Measurements from ENCODE around the gene POFUT2. TPM values are rescaled to one million over a fixed set of nuclear protein-coding genes. Genes with fewer than 3 reads are reported as not detected.

The POFUT2 gene
- total RNA-seq, 4 donors from 2014 or later, result 7.9 to 11.4 (median 9.4) TPM

DNA sequence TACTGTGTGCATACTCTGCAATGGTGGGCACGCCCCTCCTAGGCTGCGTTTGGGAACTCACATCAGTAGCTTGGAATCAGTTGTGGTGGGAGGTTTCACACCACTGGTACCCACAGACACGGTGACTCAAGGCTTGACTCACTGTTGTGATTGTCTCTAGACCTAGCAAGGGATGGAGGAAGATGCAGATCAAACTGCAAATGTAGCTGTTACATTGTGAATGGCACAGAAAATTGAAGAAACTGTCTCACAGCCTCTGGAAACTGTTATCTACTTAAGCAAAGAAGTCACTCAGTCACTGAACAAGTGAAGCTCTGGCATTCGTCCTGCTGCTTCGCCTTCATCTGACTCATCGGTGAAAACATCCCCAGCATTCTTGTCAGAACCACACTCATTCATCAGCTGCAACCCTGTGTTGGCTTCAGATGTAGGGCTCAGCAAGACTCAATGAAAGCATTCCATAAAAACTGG, 59.5 kb downstream of the POFUT2 start:
- H3K36me3 ChIP-seq, result peaks cover 0 to 6% (median 0%) of the 10 kb centered on the region in 3 donors
- H3K4me3 ChIP-seq, result no peak overlapping the region
- intact Hi-C loops (cut with DNase I), result no loop called here
- no peak for DNase-seq
- H3K27ac ChIP-seq, result no peak overlapping the region
- TF ChIP-seq, protein P1, sequence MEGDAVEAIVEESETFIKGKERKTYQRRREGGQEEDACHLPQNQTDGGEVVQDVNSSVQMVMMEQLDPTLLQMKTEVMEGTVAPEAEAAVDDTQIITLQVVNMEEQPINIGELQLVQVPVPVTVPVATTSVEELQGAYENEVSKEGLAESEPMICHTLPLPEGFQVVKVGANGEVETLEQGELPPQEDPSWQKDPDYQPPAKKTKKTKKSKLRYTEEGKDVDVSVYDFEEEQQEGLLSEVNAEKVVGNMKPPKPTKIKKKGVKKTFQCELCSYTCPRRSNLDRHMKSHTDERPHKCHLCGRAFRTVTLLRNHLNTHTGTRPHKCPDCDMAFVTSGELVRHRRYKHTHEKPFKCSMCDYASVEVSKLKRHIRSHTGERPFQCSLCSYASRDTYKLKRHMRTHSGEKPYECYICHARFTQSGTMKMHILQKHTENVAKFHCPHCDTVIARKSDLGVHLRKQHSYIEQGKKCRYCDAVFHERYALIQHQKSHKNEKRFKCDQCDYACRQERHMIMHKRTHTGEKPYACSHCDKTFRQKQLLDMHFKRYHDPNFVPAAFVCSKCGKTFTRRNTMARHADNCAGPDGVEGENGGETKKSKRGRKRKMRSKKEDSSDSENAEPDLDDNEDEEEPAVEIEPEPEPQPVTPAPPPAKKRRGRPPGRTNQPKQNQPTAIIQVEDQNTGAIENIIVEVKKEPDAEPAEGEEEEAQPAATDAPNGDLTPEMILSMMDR (IDR thresholded peaks at IDR 0.05), result no peak
- TF ChIP-seq POLR2A (IDR thresholded peaks at IDR 0.05), result no peak
- 15 to 17% methylated on average over 6 of the region's 6 CpGs for WGBS, 2 donors
- no peaks in the 10 kb centered on the region for H3K9me3 ChIP-seq
- peaks cover 0 to 17% (median 7%) of the 10 kb centered on the region in 3 donors for H3K4me1 ChIP-seq
- peaks cover 0 to 17% (median 0%) of the 10 kb centered on the region in 4 donors for H3K27me3 ChIP-seq

DNA sequence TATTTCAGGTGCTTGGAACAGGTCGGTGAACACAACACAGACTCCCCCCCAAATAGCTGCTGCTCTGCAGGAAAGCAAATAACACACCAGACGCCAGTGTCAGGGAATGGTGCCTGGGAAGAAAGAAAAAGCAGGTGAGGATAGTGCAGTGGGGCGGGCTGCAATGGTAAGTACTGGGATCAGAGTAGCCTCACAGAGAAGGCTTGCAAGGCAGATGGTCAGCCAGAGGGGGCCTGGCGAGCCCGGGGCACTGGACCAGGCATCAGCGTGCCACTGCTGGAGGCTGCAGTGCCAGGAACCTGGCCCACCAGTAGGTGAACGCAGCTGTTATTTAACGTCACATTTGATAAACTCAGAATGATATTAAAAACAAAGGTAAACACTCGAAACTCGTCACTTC, 60.0 kb downstream of the POFUT2 start:
- 77 to 79% methylated on average over 10 of the region's 10 CpGs for WGBS, 2 donors
- Histone ChIP-seq H3K4me3 (no peak overlapping the region), H3K27me3 (peaks cover 0 to 15% (median 0%) of the 10 kb centered on the region in 4 donors), H3K9me3 (no peaks in the 10 kb centered on the region), H3K27ac (no peak overlapping the region), H3K36me3 (peaks cover 0 to 11% (median 0%) of the 10 kb centered on the region in 3 donors), H3K4me1 (peaks cover 0 to 17% (median 7%) of the 10 kb centered on the region in 3 donors)
- DNase-seq, result no peak
- intact Hi-C loops (cut with DNase I), result no loop called here
- TF ChIP-seq, protein P1 (IDR thresholded peaks at IDR 0.05), result no peak
- TF ChIP-seq POLR2A (IDR thresholded peaks at IDR 0.05), result no peak

DNA sequence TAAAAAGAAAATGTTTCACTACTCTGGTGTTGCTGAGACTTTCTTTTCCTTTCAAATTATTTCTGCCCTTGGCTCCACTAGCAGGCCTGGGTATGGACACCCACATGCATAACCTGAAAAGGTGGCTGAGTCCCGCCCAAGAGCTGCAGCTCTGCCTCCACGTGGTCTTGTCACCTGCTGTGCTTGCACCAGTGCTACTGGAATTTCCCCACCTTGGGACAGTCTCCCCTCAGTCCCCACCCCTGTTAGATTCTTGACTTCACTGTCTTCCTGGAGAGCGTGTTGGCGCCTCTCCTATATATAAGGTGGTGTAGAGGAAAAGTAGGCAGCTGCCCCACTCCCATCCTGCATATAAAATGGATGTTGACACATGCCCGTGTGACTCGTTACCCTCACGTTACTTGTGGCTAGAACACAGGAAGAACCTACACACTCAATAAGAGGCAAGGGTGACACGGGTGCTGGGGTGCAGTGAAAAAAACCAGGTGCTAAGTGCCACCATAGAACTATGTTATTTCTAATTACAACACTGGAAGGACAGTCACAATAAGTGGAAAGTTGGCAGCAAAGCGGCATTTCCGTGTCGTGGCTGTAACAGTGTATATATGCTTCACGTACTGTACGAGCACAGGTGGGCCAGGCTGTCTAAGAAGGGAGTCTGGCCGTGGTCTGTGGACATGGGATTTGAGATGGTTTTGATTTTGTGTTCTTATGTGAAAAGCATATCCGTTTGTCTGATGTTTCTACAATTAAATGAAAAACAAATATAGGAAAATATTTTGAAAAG, 61.0 kb downstream of the POFUT2 start:
- no peak for DNase-seq
- Histone ChIP-seq H3K36me3 (peaks cover under 1 to 20% (median 9%) of the 10 kb centered on the region in 3 donors), H3K27ac (no peak overlapping the region), H3K9me3 (no peaks in the 10 kb centered on the region), H3K4me3 (no peak overlapping the region), H3K4me1 (peaks cover 0 to 17% (median 7%) of the 10 kb centered on the region in 3 donors), H3K27me3 (peaks cover 0 to 5% (median 0%) of the 10 kb centered on the region in 4 donors)
- 65% methylated on average over 12 to 14 of the region's 15 CpGs for WGBS, 2 donors
- intact Hi-C loops (cut with DNase I), result no loop called here
- no peak for TF ChIP-seq POLR2A (IDR thresholded peaks at IDR 0.05)
- TF ChIP-seq, protein P1 (IDR thresholded peaks at IDR 0.05), result no peak

DNA sequence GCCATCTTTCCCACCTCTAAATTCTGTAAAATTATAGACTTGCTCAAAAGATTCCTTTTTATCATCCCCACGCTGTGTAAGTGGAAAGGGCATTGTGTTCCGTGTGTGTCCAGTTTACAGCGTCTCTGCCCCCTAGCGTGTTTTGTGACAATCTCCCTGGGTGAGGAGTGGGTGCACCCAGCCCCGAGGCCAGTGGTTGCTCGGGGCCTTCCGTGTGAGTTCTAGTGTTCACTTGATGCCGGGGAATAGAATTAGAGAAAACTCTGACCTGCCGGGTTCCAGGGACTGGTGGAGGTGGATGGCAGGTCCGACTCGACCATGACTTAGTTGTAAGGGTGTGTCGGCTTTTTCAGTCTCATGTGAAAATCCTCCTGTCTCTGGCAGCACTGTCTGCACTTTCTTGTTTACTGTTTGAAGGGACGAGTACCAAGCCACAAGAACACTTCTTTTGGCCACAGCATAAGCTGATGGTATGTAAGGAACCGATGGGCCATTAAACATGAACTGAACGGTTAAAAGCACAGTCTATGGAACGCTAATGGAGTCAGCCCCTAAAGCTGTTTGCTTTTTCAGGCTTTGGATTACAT, 61.9 kb downstream of the POFUT2 start:
- intact Hi-C loops (cut with DNase I), result no loop called here

More for the DNA sequence above, 61.9 kb downstream of the POFUT2 start:
- H3K4me3 ChIP-seq, result no peak overlapping the region
- H3K4me1 ChIP-seq, result peaks cover 0 to 17% (median 7%) of the 10 kb centered on the region in 3 donors
- WGBS, 2 donors, result 52 to 79% methylated on average over 5 to 9 of the region's 16 CpGs
- no peak for TF ChIP-seq POLR2A (IDR thresholded peaks at IDR 0.05)
- TF ChIP-seq, protein P1 (IDR thresholded peaks at IDR 0.05), result no peak
- DNase-seq, result no peak
- H3K36me3 ChIP-seq, result peaks cover 5 to 29% (median 10%) of the 10 kb centered on the region in 3 donors
- H3K27me3 ChIP-seq, result peaks cover 0 to 4% (median 0%) of the 10 kb centered on the region in 4 donors
- no peak overlapping the region for H3K27ac ChIP-seq
- no peaks in the 10 kb centered on the region for H3K9me3 ChIP-seq
